GM12875 (cell line): ENCODE results near the gene GTSF1L.

Experiments used
- H3K4me3 ChIP-seq: one replicate; pipeline ENCODE4 v1.5.1; 2011; ENCODE audit warnings: low read depth, low read length, control low read depth
- TF ChIP-seq, protein P1 (sequence below): IDR thresholded peaks from 2 replicates; pipeline ENCODE4 v1.5.1; 2011; ENCODE audit warnings: low read depth, mild to moderate bottlenecking, control low read depth, inconsistent platforms, low read length, moderate library complexity, borderline replicate concordance; ENCODE audit not compliant: insufficient read depth

The GTSF1L gene

DNA sequence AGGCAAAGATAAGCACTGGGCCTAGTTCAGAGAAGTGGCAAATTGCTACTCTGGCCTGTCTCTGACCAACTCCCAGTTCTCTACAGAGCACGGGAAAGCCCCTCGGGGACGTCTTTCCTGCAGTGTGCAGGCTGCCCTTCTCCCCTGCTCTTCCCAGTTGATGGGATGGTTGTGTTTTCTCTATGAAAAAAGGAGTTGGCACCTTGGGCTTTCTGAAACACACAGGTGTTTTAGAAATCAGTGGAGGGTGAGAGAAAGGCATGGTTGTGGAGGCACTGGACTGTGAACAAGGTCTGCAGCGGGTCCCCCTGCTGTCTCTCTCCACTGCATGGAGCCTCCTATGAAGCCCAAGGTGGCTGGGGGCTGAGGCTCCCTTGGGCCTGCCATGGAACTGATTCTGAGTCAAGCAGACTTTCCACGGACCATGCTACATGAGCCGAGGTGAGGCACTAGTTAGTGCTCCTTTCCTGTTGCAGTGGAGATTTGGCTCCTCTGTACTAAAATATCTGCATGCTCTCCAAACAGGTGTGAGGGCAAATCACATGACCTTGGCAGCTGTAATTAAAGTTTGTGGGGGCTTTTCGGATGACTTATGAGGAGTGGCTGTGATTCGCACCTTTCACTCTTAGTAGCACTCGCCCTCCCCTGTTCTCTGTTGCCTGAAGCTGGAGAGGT, 16.3 kb downstream of the GTSF1L start:
- no peak overlapping the region for H3K4me3 ChIP-seq

GRCh38 chr20:43702502-43702901, 24.3 kb downstream of the GTSF1L start:
- no peak overlapping the region for H3K4me3 ChIP-seq
- TF ChIP-seq, protein P1, sequence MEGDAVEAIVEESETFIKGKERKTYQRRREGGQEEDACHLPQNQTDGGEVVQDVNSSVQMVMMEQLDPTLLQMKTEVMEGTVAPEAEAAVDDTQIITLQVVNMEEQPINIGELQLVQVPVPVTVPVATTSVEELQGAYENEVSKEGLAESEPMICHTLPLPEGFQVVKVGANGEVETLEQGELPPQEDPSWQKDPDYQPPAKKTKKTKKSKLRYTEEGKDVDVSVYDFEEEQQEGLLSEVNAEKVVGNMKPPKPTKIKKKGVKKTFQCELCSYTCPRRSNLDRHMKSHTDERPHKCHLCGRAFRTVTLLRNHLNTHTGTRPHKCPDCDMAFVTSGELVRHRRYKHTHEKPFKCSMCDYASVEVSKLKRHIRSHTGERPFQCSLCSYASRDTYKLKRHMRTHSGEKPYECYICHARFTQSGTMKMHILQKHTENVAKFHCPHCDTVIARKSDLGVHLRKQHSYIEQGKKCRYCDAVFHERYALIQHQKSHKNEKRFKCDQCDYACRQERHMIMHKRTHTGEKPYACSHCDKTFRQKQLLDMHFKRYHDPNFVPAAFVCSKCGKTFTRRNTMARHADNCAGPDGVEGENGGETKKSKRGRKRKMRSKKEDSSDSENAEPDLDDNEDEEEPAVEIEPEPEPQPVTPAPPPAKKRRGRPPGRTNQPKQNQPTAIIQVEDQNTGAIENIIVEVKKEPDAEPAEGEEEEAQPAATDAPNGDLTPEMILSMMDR: no peak

More for the DNA sequence above, 16.3 kb downstream of the GTSF1L start:
- TF ChIP-seq, protein P1: no peak

DNA sequence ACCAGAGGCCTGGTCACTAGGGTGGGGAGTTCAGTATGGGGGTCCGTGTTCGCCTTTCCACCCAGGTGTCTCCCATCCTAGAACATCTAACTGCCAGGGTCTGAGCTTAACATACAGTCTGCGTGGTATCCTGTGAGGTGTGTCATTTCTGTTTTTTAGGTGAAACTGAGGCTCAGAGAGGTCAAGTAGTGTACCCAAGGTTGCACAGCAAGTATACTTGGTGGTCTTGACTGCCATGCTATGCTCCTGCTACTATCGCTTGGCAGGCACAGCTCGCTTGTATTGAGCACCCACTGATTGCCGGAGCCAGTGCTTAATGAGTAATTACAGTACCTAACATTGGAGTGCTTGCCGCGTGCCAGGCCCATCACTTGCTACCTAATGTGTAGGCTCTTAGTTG, 26.2 kb downstream of the GTSF1L start:
- TF ChIP-seq, protein P1: no peak

GRCh38 chr20:43699941-43700565, 26.7 kb downstream of the GTSF1L start:
- TF ChIP-seq, protein P1: no peak

More for the DNA sequence above, 26.2 kb downstream of the GTSF1L start:
- no peak overlapping the region for H3K4me3 ChIP-seq

GRCh38 chr20:43695571-43695970, 31.2 kb downstream of the GTSF1L start:
- TF ChIP-seq, protein P1: no peak
- H3K4me3 ChIP-seq: no peak overlapping the region

More at GRCh38 chr20:43699941-43700565, 26.7 kb downstream of the GTSF1L start:
- H3K4me3 ChIP-seq: no peak overlapping the region

- no peak overlapping the region for H3K4me3 ChIP-seq
- TF ChIP-seq, protein P1: no peak
Observed at GRCh38 chr20:43694763-43695162, 32.0 kb downstream of the GTSF1L start.
